ENCODE results near the gene SPSB1.

DNA sequence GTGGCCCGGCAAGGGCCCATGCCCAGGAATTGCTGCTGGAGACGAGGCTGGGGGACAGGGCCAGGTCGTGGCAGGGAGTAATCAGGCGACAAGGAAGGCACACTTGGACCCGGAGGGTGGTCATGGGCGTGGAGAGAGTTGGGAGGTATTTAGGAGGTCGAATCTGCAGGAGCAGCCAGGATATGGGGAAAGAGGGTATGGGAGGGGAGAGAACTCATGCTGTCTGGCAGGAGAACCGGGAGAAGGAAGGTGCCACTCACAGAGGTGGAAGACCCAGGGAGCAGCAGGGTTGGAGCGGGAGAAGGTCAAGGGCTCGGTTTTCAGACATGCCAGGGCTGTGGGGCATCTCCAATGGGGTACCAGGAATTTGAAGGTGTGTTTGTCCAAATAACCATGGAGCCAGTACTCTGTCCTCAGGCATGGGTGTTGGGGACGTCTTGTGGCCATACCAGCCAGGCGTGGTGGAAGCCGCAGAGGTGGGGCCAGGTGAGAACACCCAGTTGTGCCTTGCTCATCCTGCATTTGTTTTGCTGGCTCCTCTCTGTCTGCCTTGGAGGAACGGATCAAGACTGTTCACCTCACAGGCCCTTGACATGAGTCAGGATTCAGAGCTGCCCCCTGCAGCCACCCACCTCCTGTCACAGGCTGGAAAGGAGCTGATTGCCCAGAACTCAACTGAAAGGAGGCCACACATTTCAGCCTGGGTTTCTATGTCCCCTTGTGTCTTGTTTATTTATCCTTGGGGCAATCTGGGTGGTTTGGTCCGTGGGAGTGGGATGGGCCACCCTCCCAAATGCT lies 111.6 kb downstream of the SPSB1 start:
- no peak for TF ChIP-seq SPI1 (IDR thresholded peaks at IDR 0.05; ENCODE audit: borderline replicate concordance, low read depth)
- no peak for TF ChIP-seq REST (IDR thresholded peaks at IDR 0.05; ENCODE audit: insufficient replicate concordance, low read depth)
- no peak for TF ChIP-seq CTCF (IDR thresholded peaks at IDR 0.05; ENCODE audit: insufficient read depth, low read length)

Data from HL-60 (cell line).